HPDE6-E6E7 (cell line): ENCODE measurements around the gene DYNC1LI1.
"Not testable (repeated sequence)": the region's sequence is repeated elsewhere in the genome, so short reads cannot be mapped to it uniquely, and the experiment has no call there.

Source experiments
- DNase-seq: peaks from one replicate; pipeline ENCODE4 v3.0.0; 2011; ENCODE audit warnings: missing footprints; ENCODE audit errors: extremely low spot score

The DYNC1LI1 gene

DNA sequence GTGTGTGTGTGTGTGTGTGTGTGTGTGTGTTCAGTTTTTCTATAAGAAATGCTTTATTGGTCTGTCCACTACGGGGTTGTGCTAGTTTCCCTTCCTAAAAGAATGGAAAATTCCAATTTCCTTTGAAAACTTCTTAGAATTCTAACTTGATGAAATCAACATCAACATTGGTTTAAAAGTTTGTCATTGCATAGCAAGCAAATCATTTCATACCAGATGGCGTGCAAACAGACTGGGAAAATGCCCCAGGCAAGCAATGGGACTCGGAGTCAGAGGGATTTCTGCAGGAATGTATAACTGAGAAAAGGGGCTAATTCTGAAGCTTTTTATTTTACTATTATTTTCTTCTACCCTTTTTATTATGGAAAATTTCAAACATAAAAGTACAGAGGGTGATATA is 13.1 kb upstream of the DYNC1LI1 start:
- no peak for DNase-seq

DNA sequence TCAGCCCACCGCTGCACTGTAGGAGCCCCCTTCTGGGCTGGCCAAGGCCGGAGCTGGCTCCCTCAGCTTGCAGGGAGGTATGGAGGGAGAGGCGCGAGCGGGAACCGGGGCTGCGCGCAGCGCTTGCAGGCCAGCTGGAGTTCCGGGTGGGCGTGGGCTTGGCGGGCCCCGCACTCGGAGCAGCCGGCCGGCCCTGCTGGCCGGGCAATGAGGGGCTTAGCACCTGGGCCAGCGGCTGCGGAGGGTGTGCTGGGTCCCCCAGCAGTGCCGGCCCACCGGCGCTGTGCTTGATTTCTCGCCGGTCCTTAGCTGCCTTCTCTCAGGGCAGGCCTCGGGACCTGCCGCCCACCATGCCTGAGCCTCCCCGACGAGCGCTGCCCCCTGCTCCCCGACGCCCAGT is 8.0 kb upstream of the DYNC1LI1 start:
- DNase-seq = not testable (repeated sequence)

DNA sequence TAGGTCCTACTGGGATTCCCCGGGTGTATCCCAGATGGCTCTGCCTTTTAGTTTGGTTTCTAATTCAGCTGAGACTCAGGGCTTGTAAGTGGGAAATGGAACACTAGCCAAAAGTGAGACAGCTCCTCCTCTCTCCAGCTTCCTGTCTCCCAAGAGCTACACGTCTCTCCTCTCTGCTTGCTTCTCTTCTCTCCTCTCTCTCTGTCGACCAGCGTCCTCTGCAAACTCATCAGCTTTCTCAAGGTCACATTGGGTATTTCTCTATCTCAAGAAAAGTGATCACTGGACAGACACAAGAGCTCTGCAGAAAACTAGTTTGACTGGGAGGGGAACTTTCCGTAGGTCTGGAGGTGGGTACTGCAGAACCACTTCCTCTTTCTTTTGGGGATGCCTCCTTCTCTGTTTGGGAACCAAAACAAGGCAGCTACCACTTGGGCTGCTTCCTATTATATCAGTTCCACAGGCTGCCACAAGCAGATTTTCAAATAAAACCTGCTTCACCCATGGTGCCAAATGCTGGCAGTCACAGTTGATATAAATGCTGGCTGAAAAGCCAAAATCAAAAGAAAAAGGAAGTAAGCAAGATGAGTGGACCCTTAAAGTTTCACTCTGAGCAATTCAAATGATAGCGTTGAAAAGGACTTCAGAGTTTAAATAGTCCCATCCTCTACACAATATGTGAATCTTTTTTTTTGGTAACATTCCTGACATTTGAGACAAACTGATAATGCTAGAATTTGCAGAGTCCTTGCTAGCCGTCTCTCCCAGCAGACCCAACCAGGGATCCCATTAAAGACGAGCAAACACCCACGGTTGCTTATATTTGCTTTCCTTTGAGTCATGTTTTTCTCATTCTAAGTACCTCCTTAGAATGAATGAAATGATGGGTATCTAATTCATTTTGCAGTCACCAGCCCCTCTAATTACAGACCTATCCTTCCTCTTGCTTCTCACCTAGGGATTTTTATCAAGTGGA is 7.2 kb upstream of the DYNC1LI1 start:
- no peak for DNase-seq

- DNase-seq = no peak
Measured at GRCh38 chr3:32577174-32577573, 6.5 kb upstream of the DYNC1LI1 start.

DNA sequence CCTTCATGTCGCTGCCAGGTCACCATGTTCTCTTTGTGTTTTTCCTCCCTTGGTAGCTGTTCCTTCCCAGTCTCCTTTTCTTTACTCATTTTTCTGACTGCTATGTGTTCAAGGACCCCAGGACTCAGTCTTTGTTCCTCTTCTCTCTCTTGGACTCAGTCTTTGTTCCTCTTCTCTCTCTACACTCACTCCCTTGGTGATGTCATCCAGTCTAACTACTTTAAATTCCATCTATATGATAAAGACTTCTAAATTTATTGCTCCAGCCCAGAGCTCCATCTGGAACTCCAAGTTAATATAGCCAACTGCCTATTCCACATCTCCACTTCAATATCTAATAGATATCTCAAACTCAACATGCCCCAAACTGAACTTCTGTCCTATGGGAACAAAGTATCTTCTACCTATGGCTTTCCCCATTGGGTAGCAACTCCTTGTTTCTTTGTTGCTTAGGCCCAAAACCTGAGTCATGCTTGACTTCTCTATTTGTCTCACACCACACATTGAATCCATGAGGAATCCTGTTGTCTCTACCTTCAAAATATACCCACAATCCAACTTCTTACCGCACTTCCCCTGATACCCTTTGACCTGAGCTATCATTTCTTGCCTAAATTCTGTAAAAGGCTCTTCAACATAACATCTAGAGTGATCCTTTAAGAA is 4.9 kb upstream of the DYNC1LI1 start:
- DNase-seq = no peak

DNA sequence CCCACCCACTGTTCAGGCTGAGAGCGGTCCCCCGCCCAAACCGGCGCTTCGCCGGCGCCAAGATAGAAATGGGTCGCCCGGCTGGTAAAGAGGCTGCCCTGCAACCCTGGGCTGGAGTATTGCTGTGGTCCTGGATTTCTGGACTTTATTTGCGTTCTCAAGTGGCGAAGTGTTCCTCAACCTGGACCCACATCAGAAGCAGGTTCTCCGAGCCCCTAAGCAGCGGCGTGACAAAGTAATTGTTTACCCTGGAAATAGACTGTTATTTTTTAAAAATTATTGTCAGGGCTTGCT is 481 bp upstream of the DYNC1LI1 start:
- DNase-seq = no peak

GRCh38 chr3:32569540-32570420 is 878 bp downstream of the DYNC1LI1 start:
- DNase-seq = peak; percentile 1

DNA sequence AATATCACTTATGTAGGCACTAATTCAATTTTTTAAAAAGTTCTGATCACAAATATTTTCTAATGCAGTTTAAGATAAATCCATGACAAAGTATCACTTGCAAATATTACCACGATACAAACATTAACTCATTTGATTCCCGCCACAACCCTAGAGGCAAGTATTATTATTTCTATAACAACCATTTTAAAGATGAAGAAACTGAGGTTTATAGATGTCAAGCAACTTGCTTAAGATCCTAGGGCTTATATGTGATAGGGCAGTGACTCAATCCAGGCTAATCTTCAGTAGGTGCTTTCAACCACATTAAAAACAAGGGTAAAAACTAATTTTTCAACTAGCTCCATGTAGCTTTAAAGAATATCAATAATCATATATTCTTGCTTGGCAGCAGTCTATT is 1.7 kb downstream of the DYNC1LI1 start:
- DNase-seq = no peak

DNA sequence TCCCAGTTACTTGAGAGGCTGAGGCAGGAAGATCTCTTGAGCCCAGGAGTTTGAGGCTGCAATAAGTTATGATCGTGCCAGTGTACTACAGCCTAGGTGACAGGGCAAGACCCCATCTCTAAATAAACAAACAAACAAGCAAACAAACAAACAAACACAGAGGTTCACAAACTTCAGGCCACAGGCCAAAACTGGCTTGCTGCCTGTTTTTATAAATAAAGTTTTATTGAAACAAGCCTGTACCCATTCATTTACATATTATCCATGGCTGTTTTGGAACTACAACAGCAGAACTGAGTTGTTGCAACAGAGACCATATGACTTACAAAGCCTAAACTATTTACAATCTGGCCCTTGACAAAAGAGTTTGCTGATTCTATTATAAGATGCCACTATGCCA is 6.5 kb downstream of the DYNC1LI1 start:
- DNase-seq = no peak

DNA sequence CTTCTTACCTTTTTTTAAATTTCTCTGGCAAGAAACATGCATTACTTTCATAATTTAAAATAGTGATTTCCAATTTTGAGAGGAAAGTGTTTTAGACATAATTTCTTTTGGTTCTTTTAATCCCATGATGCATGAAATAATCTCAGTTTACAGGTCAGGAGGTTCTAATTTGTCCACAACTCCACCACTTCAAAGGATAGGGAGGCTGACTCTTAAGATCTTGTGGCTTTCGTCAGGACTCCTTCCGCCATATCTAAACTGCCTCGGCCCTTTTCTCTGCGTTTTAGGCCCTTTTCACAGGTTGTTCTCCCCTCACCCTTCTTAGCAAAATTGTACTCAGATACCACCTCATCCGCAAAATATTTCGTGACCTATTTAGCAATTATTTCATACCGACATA is 8.0 kb downstream of the DYNC1LI1 start:
- DNase-seq = no peak

DNA sequence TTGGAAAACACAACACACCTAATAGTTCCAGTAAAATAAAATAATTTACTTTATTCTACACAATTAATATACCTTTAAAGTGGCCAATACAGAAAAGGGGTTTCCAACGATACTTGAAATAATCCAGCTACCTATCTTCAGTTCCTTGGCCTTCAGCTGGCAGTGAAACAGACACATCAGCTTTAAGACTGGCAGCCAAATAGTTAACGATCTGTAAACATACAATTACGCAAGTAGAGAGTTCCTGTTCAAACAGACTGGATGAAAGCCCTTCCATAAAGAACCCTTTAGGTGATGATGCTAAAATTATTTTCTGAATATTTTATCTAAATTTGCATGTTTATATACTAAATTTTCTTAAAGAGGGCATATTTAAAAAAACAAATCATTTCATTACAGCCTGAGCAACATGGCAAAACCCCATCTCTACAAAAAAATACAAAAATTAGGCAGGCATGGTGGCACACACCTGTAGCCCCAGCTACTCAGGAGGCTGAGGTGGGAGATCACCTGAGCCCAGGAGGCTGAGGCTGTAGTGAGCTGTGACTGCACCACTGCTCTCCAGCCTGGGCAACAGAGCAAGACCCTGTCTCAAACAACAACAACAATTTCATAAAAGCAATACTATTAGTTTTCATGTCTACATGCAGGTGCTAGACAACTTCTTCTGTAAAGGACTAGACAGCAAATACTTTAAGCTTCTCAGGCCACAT is 12.9 kb downstream of the DYNC1LI1 start:
- no peak for DNase-seq

GRCh38 chr3:32556332-32556731 is 14.3 kb downstream of the DYNC1LI1 start:
- DNase-seq = no peak

DNA sequence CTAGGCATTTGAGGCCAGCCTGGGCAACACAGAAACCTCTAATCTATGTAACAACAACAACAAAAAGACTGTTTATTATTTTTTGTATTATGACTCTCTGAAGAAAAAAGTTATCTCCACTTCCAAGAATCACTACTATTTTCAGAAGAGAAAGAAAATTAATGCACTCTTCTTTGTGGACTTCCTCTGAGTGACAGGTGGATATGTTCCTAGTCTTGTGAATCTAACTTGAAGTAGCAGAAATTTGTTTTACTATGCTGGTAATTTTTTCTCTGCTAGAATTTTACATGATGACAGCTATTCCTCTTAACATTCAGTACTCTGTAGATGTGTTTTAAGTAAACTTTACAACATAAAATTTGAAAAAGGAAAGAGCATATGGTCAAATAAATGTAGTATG is 16.7 kb downstream of the DYNC1LI1 start:
- DNase-seq = no peak

- no peak for DNase-seq
Measured at GRCh38 chr3:32553459-32553858, 17.2 kb downstream of the DYNC1LI1 start.

DNA sequence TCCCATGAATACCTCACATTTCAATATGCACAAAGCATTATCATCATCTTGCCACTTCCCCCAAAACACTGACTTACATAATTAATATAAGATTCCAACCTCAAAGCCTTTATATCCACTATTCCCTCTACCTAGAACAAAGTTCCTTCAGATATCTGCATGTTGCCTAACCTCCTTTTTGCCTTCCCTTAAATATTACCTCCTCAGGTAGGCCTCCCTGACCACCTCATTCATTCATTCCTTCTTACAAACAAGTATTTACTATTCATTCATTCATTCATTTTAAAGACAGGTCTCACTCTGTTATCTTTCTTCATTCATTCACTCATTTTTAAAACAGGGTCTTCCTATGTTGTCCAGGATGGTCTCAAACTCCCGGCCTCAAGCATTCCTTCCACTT is 18.6 kb downstream of the DYNC1LI1 start:
- DNase-seq = no peak

DNA sequence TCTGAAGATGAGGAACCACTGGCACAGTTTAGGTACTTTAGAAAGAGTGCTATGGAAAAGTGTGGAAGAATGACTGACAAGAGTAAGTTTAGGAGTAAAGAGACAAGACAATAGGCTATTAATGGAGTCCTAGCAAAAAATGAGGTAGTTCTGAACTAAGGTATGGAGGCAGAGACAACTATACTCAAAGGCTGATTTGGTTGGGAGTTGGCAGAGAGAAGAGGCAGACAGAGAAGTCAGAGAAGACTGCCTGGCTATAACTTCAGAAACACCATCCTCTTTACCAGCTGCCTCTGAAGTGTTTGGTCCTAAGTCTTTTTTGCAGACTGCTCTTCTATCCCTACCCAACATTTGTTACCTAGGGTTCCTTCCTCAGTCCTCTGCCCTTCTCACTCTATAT is 19.2 kb downstream of the DYNC1LI1 start:
- DNase-seq = no peak

DNA sequence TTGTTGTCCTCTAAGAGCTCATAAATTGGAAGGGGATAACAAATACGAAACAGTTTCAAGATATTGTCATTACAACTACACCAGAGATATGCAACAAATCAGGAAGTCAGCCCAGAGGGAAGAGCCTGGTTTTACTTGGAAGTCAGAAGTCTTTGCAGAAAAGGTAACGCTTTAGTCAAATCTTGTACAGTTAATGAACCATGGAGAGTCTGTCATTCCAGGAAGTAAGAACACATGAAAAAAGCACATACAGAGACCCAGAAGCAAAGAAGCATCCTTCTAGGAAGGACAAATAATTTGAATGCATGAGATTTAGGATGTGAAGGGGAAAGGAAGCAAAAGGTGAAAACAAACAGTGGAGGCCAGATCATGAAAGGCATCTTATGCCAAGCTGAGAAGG is 19.6 kb downstream of the DYNC1LI1 start:
- no peak for DNase-seq

DNA sequence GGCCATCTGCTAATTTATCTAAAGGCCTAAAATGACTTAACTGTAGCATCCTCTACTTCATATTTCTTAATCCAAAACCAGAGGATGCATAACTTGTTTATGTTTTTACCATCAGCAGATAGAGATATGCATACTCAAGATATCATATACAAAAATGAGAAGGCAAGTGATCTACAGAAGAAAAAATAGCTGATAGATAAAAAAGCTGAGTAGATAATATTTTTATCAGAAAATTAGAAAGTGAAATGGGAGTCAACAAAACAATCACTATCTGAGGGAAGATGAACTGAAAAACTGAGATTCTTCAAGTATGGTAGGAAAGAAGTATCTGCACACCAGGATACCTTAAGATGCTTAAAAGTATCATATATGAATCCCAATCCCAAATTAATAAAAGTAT is 25.4 kb downstream of the DYNC1LI1 start:
- DNase-seq = no peak

DNA sequence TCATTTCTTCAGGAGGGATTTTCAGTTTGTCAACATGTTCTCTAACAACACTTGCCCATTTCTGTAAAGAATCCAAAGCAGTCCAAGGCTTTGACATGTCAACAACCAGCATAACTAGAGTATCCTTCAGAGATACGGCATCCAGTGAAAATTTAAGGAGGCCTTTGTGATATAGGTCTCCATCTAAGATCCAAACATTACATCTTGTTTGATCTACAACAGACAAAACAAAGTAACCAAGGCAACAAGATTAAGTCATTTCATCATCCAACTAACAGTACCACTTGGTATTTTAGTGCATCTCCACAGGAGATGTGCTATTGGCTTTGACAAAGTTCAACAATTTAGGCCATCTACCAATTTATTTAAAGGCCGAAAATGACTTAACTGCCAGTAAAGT is 25.8 kb downstream of the DYNC1LI1 start:
- DNase-seq = no peak

DNA sequence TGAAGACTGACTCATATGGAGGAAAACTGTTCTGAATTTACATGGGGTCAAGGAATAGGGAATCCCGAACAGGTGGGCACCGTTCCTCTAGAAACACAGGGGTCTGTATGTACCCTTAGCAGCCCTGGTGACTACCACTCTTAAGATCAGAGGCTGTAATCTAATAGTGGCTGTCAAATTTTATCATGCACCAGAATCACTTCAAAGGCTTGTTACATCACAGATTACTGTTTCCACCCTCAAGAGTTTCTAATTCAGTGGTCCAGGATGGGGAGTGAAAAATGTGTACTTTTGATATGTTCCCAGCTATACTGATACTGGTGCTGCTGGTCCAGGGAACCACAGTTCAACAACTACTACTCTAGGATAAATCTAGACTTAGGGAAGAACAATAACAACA is 27.9 kb downstream of the DYNC1LI1 start:
- no peak for DNase-seq

GRCh38 chr3:32540899-32541298 is 29.8 kb downstream of the DYNC1LI1 start:
- no peak for DNase-seq

GRCh38 chr3:32532434-32532833 is 38.2 kb downstream of the DYNC1LI1 start:
- no peak for DNase-seq
